Tibial nerve (tissue), 4 donors: ENCODE data around the gene LYSMD4.

ENCODE experiments used
- EP300 ChIP-seq, 2 donors: sonication (generic); formaldehyde crosslinking; IDR thresholded peaks; one replicate each; pipeline ENCODE4 v1.6.1; 2017; ENCODE audit warnings: antibody characterized with exemption in 2 of 2, mild to moderate bottlenecking in 1 of 2
- POLR2A ChIP-seq, 2 donors: fragments of 450-650 bp; IDR thresholded peaks; one replicate each; pipeline ENCODE4 v1.6.1; 2017; ENCODE audit warnings: antibody characterized with exemption in 2 of 2, mild to moderate bottlenecking in 2 of 2, moderate library complexity in 2 of 2
- TF ChIP-seq, protein P1 (sequence below), 5 experiments: fragments of 200-600 bp in 3 of 5; fragments of 450-650 bp in 2 of 5; sonication (generic) in 3 of 5; IDR thresholded peaks; one replicate each; pipeline ENCODE4 v1.5.1; 2016 to 2019; ENCODE audit warnings: antibody characterized with exemption in 5 of 5, mild to moderate bottlenecking in 3 of 5, moderate library complexity in 2 of 5

DNA sequence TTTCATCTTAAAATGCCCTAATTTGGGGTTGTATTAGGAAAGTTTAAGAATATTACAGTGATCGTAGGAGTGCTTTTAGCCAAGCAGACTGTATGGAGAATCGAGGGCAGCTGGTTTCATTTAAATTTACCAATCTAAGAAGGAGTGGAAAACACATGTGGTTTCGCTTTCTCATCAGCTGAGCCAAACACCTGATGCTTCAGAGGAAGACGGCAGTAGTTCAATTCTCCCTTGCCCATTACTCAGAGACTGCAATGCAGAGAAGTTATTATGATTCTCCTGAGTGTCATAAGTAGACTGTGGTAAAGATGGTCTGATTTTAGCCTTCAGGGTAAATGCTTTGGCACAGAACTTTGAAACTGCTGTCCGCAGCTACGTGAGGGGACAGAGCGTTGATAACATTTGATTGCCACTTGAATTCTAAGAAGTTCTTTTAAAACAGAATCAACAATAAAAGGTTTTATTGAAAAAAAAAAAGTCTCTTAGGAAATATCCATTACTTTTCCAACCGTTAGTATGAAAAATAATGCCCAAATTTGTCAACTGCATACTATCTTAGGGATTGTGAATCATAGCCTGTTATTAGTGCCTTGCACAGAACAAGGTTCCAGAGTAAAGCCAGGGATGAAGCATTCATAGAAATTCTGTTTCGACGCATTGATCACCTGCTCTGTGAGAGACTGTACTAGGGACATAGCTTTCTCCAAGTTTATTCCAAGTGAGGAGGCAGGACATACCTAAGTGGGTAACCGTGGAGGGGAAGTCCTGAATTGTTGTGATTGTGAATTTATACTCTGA lies 25.6 kb downstream of the LYSMD4 start:
- TF ChIP-seq POLR2A (IDR thresholded peaks at IDR 0.05) (no peak), EP300 (IDR thresholded peaks at IDR 0.05) (no peak)
- TF ChIP-seq, protein P1, sequence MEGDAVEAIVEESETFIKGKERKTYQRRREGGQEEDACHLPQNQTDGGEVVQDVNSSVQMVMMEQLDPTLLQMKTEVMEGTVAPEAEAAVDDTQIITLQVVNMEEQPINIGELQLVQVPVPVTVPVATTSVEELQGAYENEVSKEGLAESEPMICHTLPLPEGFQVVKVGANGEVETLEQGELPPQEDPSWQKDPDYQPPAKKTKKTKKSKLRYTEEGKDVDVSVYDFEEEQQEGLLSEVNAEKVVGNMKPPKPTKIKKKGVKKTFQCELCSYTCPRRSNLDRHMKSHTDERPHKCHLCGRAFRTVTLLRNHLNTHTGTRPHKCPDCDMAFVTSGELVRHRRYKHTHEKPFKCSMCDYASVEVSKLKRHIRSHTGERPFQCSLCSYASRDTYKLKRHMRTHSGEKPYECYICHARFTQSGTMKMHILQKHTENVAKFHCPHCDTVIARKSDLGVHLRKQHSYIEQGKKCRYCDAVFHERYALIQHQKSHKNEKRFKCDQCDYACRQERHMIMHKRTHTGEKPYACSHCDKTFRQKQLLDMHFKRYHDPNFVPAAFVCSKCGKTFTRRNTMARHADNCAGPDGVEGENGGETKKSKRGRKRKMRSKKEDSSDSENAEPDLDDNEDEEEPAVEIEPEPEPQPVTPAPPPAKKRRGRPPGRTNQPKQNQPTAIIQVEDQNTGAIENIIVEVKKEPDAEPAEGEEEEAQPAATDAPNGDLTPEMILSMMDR (IDR thresholded peaks at IDR 0.05), result no peak
